ENCODE results near the gene SHROOM1.

GRCh38 chr5:132831095-132831860 is 831 bp upstream of the SHROOM1 start:
- TF ChIP-seq POLR2AphosphoS5 (IDR thresholded peaks at IDR 0.05; ENCODE audit: low read depth) (no peak), ZNF114 (CRISPR knock-in tag; IDR thresholded peaks at IDR 0.05) (no peak), EZH2 (IDR thresholded peaks at IDR 0.05; ENCODE audit: low read depth, unreplicated experiment) (no peak), EZH2phosphoT487 (IDR thresholded peaks at IDR 0.05; ENCODE audit: unreplicated experiment) (no peak), CREB1 (CRISPR knock-in tag; IDR thresholded peaks at IDR 0.05; ENCODE audit: low read depth) (no peak)
- TF ChIP-seq, protein P1, sequence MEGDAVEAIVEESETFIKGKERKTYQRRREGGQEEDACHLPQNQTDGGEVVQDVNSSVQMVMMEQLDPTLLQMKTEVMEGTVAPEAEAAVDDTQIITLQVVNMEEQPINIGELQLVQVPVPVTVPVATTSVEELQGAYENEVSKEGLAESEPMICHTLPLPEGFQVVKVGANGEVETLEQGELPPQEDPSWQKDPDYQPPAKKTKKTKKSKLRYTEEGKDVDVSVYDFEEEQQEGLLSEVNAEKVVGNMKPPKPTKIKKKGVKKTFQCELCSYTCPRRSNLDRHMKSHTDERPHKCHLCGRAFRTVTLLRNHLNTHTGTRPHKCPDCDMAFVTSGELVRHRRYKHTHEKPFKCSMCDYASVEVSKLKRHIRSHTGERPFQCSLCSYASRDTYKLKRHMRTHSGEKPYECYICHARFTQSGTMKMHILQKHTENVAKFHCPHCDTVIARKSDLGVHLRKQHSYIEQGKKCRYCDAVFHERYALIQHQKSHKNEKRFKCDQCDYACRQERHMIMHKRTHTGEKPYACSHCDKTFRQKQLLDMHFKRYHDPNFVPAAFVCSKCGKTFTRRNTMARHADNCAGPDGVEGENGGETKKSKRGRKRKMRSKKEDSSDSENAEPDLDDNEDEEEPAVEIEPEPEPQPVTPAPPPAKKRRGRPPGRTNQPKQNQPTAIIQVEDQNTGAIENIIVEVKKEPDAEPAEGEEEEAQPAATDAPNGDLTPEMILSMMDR (conservative IDR thresholded peaks at IDR 0.05; ENCODE audit: low read depth in 2 of 2): no peak
